ENCODE results near the gene ZCWPW1. TPM values are rescaled to one million over a fixed set of nuclear protein-coding genes. Genes with fewer than 3 reads are reported as not detected.

Gene ZCWPW1
- total RNA-seq, 1 donor from 2014 or later = 4.4 TPM

Other genes with a start within 250 kb of the ZCWPW1 start
- gene PVRIG, start 208.8 kb downstream of the ZCWPW1 start, total RNA-seq = not detected
- not detected for gene SPDYE3, start 121.0 kb downstream of the ZCWPW1 start, total RNA-seq
- 9.2 TPM for gene PILRB, start 70.6 kb downstream of the ZCWPW1 start, total RNA-seq
- gene PILRA, start 55.2 kb downstream of the ZCWPW1 start, total RNA-seq = 3.8 TPM
- 24.9 TPM for gene MEPCE, start 1.1 kb upstream of the ZCWPW1 start, total RNA-seq
- 12.4 TPM for gene PPP1R35, start 7.8 kb upstream of the ZCWPW1 start, total RNA-seq
- gene SPACDR, start 35.6 kb upstream of the ZCWPW1 start, total RNA-seq = 0.35 TPM
- 50.3 TPM for gene TSC22D4, start 50.5 kb upstream of the ZCWPW1 start, total RNA-seq
- gene NYAP1, start 55.2 kb upstream of the ZCWPW1 start, total RNA-seq = 0.54 TPM
- 21.5 TPM for gene AGFG2, start 110.5 kb upstream of the ZCWPW1 start, total RNA-seq
- gene SAP25, start 145.2 kb upstream of the ZCWPW1 start, total RNA-seq = 0.84 TPM
- gene LRCH4, start 157.4 kb upstream of the ZCWPW1 start, total RNA-seq = 29.3 TPM
- gene FBXO24, start 157.6 kb upstream of the ZCWPW1 start, total RNA-seq = 0.41 TPM
- 56.0 TPM for gene PCOLCE, start 173.7 kb upstream of the ZCWPW1 start, total RNA-seq
- gene MOSPD3, start 183.8 kb upstream of the ZCWPW1 start, total RNA-seq = 9.3 TPM
- 0.22 TPM for gene TFR2, start 212.8 kb upstream of the ZCWPW1 start, total RNA-seq
- gene ACTL6B, start 227.7 kb upstream of the ZCWPW1 start, total RNA-seq = not detected
- gene GNB2, start 245.0 kb upstream of the ZCWPW1 start, total RNA-seq = 120 TPM

Measured in Right ventricle myocardium inferior (tissue), 1 donor.